Activated CD8-positive, alpha-beta memory T cell treated with anti-CD3 and anti-CD28 coated beads, Interleukin-2, amount 50 U/mL, for 24 hours (primary cell): ENCODE results near the gene VAX1.
"Not testable (repeated sequence)": the region's sequence is repeated elsewhere in the genome, so short reads cannot be mapped to it uniquely, and the experiment has no call there.

Experiments
- DNase-seq: peaks from one replicate; pipeline ENCODE4 v3.0.0-alpha.2; 2020; ENCODE audit errors: extremely low read depth

Gene VAX1

GRCh38 chr10:117137911-117138642 lies at the start of gene VAX1:
Gene VAX1 (minus strand): TSS chr10:117138270. CDS start chr10:117138056, 214 bp downstream.
- DNase-seq = no peak

GRCh38 chr10:117186832-117187615 lies 49.0 kb upstream of the VAX1 start:
- DNase-seq = no peak

- not testable (repeated sequence) for DNase-seq
Observed at GRCh38 chr10:117185817-117186216, 47.7 kb upstream of the VAX1 start.

- DNase-seq = no peak
Observed at GRCh38 chr10:117184821-117185220, 46.8 kb upstream of the VAX1 start.

- no peak for DNase-seq
Observed at GRCh38 chr10:117184296-117184695, 46.2 kb upstream of the VAX1 start.

- no peak for DNase-seq
Observed at GRCh38 chr10:117178190-117178589, 40.1 kb upstream of the VAX1 start.

- DNase-seq = peak; percentile 49
Observed at GRCh38 chr10:117175901-117176534, 37.9 kb upstream of the VAX1 start.

GRCh38 chr10:117175215-117175900 lies 37.3 kb upstream of the VAX1 start:
- DNase-seq = no peak

GRCh38 chr10:117174439-117175214 lies 36.6 kb upstream of the VAX1 start:
- peak; percentile 79 for DNase-seq

GRCh38 chr10:117170244-117170643 lies 32.2 kb upstream of the VAX1 start:
- DNase-seq = no peak

GRCh38 chr10:117169480-117169879 lies 31.4 kb upstream of the VAX1 start:
- DNase-seq = no peak

GRCh38 chr10:117168729-117169128 lies 30.7 kb upstream of the VAX1 start:
- DNase-seq = no peak

GRCh38 chr10:117167789-117168674 lies 30.0 kb upstream of the VAX1 start:
- DNase-seq = no peak

GRCh38 chr10:117167346-117167788 lies 29.3 kb upstream of the VAX1 start:
- no peak for DNase-seq

- DNase-seq = no peak
Observed at GRCh38 chr10:117166418-117167345, 28.6 kb upstream of the VAX1 start.

GRCh38 chr10:117165538-117166417 lies 27.7 kb upstream of the VAX1 start:
- DNase-seq = no peak

GRCh38 chr10:117164592-117165537 lies 26.8 kb upstream of the VAX1 start:
- no peak for DNase-seq
